ENCODE results near the gene KRT36. TPM values are rescaled to one million over a fixed set of nuclear protein-coding genes. Genes with fewer than 3 reads are reported as not detected.

KRT36 gene
- total RNA-seq, 1 donor from 2014 or later: not detected

GRCh38 chr17:41483991-41484826, 5.5 kb downstream of the KRT36 start:
- H3K27ac ChIP-seq: no peak overlapping the region
- no peaks in the 10 kb centered on the region for H3K36me3 ChIP-seq
- intact Hi-C loops (cut with DNase I): no loop called here
- DNase-seq (ENCODE audit: extremely low spot score in 2 of 2): no peak
- TF ChIP-seq POLR2A (IDR thresholded peaks at IDR 0.05) (no peak), CTCF (IDR thresholded peaks at IDR 0.05) (no peak), POLR2AphosphoS5 (IDR thresholded peaks at IDR 0.05; ENCODE audit: insufficient read depth in 1 of 2, low read depth in 1 of 2) (no peak)
- no peaks in the 10 kb centered on the region for H3K27me3 ChIP-seq
- no peaks in the 10 kb centered on the region for H3K4me1 ChIP-seq
- H3K4me3 ChIP-seq: no peak overlapping the region
- H3K9me3 ChIP-seq: no peaks in the 10 kb centered on the region

GRCh38 chr17:41483531-41483930, 6.2 kb downstream of the KRT36 start:
- Histone ChIP-seq H3K27me3 (no peaks in the 10 kb centered on the region), H3K4me1 (no peaks in the 10 kb centered on the region), H3K36me3 (no peaks in the 10 kb centered on the region), H3K9me3 (no peaks in the 10 kb centered on the region), H3K4me3 (no peak overlapping the region), H3K27ac (no peak overlapping the region)
- DNase-seq (ENCODE audit: extremely low spot score in 2 of 2): no peak
- intact Hi-C loops (cut with DNase I): no loop called here
- TF ChIP-seq POLR2AphosphoS5 (IDR thresholded peaks at IDR 0.05; ENCODE audit: insufficient read depth in 1 of 2, low read depth in 1 of 2) (no peak), POLR2A (IDR thresholded peaks at IDR 0.05) (no peak), CTCF (IDR thresholded peaks at IDR 0.05) (no peak)

- TF ChIP-seq CTCF (IDR thresholded peaks at IDR 0.05) (no peak), POLR2A (IDR thresholded peaks at IDR 0.05) (no peak), POLR2AphosphoS5 (IDR thresholded peaks at IDR 0.05; ENCODE audit: insufficient read depth in 1 of 2, low read depth in 1 of 2) (no peak)
- Histone ChIP-seq H3K36me3 (no peaks in the 10 kb centered on the region), H3K4me3 (no peak within 1 kb of the TSS), H3K9me3 (no peaks in the 10 kb centered on the region), H3K27ac (no peak within 1 kb of the TSS), H3K4me1 (no peaks in the 10 kb centered on the region), H3K27me3 (no peaks in the 10 kb centered on the region)
- intact Hi-C loops (cut with DNase I): no loop called here
- no peak for DNase-seq (ENCODE audit: extremely low spot score in 2 of 2)
These were observed 8.7 kb downstream of the KRT36 start, which contains the start of gene KRT35 for GRCh38 chr17:41481036-41481435. Gene KRT35 (minus strand): TSS chr17:41481151. CDS start chr17:41481097, 54 bp downstream.

GRCh38 chr17:41480581-41480980, 9.1 kb downstream of the KRT36 start:
- no peaks in the 10 kb centered on the region for H3K4me1 ChIP-seq
- H3K36me3 ChIP-seq: no peaks in the 10 kb centered on the region
- H3K27me3 ChIP-seq: no peaks in the 10 kb centered on the region
- intact Hi-C loops (cut with DNase I): no loop called here
- DNase-seq (ENCODE audit: extremely low spot score in 2 of 2): no peak
- no peak overlapping the region for H3K27ac ChIP-seq
- no peaks in the 10 kb centered on the region for H3K9me3 ChIP-seq
- H3K4me3 ChIP-seq: no peak overlapping the region
- no peak for TF ChIP-seq POLR2A (IDR thresholded peaks at IDR 0.05)
- no peak for TF ChIP-seq CTCF (IDR thresholded peaks at IDR 0.05)
- no peak for TF ChIP-seq POLR2AphosphoS5 (IDR thresholded peaks at IDR 0.05; ENCODE audit: insufficient read depth in 1 of 2, low read depth in 1 of 2)

GRCh38 chr17:41480136-41480535, 9.6 kb downstream of the KRT36 start:
- H3K4me3 ChIP-seq: no peak overlapping the region
- no peaks in the 10 kb centered on the region for H3K27me3 ChIP-seq
- H3K36me3 ChIP-seq: no peaks in the 10 kb centered on the region
- H3K4me1 ChIP-seq: no peaks in the 10 kb centered on the region
- intact Hi-C loops (cut with DNase I): no loop called here
- DNase-seq (ENCODE audit: extremely low spot score in 2 of 2): no peak
- H3K9me3 ChIP-seq: no peaks in the 10 kb centered on the region
- TF ChIP-seq POLR2AphosphoS5 (IDR thresholded peaks at IDR 0.05; ENCODE audit: insufficient read depth in 1 of 2, low read depth in 1 of 2) (no peak), CTCF (IDR thresholded peaks at IDR 0.05) (no peak)
- H3K27ac ChIP-seq: no peak overlapping the region
